ENCODE data around the gene STEAP1B. TPM values are rescaled to one million over a fixed set of nuclear protein-coding genes. Genes with fewer than 3 reads are reported as not detected.

Gene STEAP1B
- total RNA-seq, 1 donor from 2014 or later, result 1.3 TPM

DNA sequence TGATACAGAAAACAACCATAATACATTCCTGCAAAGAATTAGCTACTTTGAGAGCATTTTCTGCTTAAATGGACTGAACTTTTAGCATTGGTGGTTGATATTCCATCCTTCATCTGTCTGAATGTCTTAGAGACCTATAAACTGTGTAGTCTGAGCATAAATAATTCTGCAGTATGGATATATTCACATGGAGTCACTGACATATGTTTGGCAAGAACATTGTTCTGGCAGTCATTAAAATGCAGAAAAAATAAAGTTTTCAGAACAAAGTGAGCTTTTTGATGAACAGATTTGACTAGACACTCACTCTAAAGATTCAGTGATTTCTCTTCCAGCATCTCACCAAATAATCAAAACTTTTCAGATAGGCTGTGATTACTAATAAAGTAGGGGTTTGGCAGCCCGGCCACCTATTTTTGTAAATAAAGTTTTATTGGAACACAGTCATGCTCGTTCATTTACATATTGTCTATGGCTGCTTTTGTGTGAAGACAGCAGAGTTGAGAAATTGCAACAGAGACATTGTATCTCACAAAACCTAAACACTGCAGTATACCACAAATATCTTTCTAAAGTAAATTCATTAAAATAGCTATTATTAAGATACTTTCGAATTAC lies 98.9 kb downstream of the STEAP1B start:
- peaks cover 3% of the 10 kb centered on the region for H3K4me1 Mint-ChIP-seq (ENCODE audit: low read depth, unreplicated experiment)
- no peak overlapping the region for H3K4me3 Mint-ChIP-seq (ENCODE audit: unreplicated experiment)
- no peaks in the 10 kb centered on the region for H3K9me3 ChIP-seq (ENCODE audit: insufficient read depth, low read depth, low read length)
- no peak overlapping the region for H3K27ac Mint-ChIP-seq (ENCODE audit: unreplicated experiment)
- no peak overlapping the region for H3K27ac ChIP-seq (ENCODE audit: low read depth, low read length)
- no peaks in the 10 kb centered on the region for H3K27me3 ChIP-seq (ENCODE audit: insufficient read depth, low read length)
- no peak overlapping the region for H3K4me2 ChIP-seq (ENCODE audit: low read length)
- H3K4me3 ChIP-seq (ENCODE audit: insufficient read depth, low read depth, low read length), result no peak overlapping the region
- FAIRE-seq (peak; percentile 43), DNase-seq (ENCODE audit: low read depth) (peak; percentile 22)
- H3K27me3 Mint-ChIP-seq (ENCODE audit: low read depth, unreplicated experiment), result peaks cover 7% of the 10 kb centered on the region
- no peaks in the 10 kb centered on the region for H3K9me3 Mint-ChIP-seq (ENCODE audit: unreplicated experiment)
- TF ChIP-seq CTCF (IDR thresholded peaks at IDR 0.05; ENCODE audit: insufficient read depth, low read depth, low read length) (no peak), EZH2 (IDR thresholded peaks at IDR 0.05; ENCODE audit: insufficient read depth, low read length) (no peak)
- H4K20me1 ChIP-seq (ENCODE audit: insufficient read depth, low read length), result no peaks in the 10 kb centered on the region
- H3K36me3 Mint-ChIP-seq (ENCODE audit: low read depth, unreplicated experiment), result no peaks in the 10 kb centered on the region
- H3K79me2 ChIP-seq (ENCODE audit: insufficient read depth, low read length), result no peaks in the 10 kb centered on the region
- H3K36me3 ChIP-seq (ENCODE audit: insufficient read depth, low read length), result no peaks in the 10 kb centered on the region
- no peak overlapping the region for H2AFZ ChIP-seq (ENCODE audit: low read depth, low read length)
- no peaks in the 10 kb centered on the region for H3K4me1 ChIP-seq (ENCODE audit: insufficient read depth, low read length)
- H3K9ac ChIP-seq (ENCODE audit: low read length), result no peak overlapping the region

GRCh38 chr7:22400150-22400814 lies 99.7 kb downstream of the STEAP1B start:
- H3K27me3 ChIP-seq (ENCODE audit: insufficient read depth, low read length), result no peaks in the 10 kb centered on the region
- no peaks in the 10 kb centered on the region for H3K9me3 Mint-ChIP-seq (ENCODE audit: unreplicated experiment)
- no peaks in the 10 kb centered on the region for H4K20me1 ChIP-seq (ENCODE audit: insufficient read depth, low read length)
- no peak overlapping the region for H2AFZ ChIP-seq (ENCODE audit: low read depth, low read length)
- H3K9me3 ChIP-seq (ENCODE audit: insufficient read depth, low read depth, low read length), result no peaks in the 10 kb centered on the region
- H3K27ac ChIP-seq (ENCODE audit: low read depth, low read length), result no peak overlapping the region
- no peaks in the 10 kb centered on the region for H3K36me3 Mint-ChIP-seq (ENCODE audit: low read depth, unreplicated experiment)
- H3K4me3 Mint-ChIP-seq (ENCODE audit: unreplicated experiment), result no peak overlapping the region
- H3K4me1 ChIP-seq (ENCODE audit: insufficient read depth, low read length), result no peaks in the 10 kb centered on the region
- DNase-seq (ENCODE audit: low read depth) (no peak), FAIRE-seq (no peak)
- H3K4me2 ChIP-seq (ENCODE audit: low read length), result no peak overlapping the region
- no peaks in the 10 kb centered on the region for H3K79me2 ChIP-seq (ENCODE audit: insufficient read depth, low read length)
- TF ChIP-seq CTCF (IDR thresholded peaks at IDR 0.05; ENCODE audit: insufficient read depth, low read depth, low read length) (no peak), EZH2 (IDR thresholded peaks at IDR 0.05; ENCODE audit: insufficient read depth, low read length) (no peak)
- peaks cover 7% of the 10 kb centered on the region for H3K27me3 Mint-ChIP-seq (ENCODE audit: low read depth, unreplicated experiment)
- H3K9ac ChIP-seq (ENCODE audit: low read length), result no peak overlapping the region
- no peak overlapping the region for H3K27ac Mint-ChIP-seq (ENCODE audit: unreplicated experiment)
- H3K36me3 ChIP-seq (ENCODE audit: insufficient read depth, low read length), result no peaks in the 10 kb centered on the region
- H3K4me1 Mint-ChIP-seq (ENCODE audit: low read depth, unreplicated experiment), result peaks cover 3% of the 10 kb centered on the region
- no peak overlapping the region for H3K4me3 ChIP-seq (ENCODE audit: insufficient read depth, low read depth, low read length)

DNA sequence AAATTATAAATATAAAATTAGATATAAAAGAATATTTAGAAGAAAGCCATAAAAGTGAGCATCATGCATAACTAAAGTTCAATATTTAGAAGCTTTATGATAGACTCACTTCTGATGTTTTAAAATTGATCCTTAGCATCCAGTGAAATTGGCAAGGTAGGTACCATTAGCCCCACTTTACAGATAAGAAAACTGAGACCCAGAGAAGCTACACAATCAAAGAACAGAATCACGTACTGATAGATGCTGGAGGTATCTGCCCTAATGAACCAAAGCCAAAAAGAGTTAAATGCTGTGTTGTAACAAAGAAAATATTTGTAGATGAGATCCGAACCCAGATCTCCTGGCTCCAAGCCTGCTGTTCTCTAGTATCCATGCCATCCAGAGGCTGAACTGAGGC lies 100.4 kb downstream of the STEAP1B start:
- no peak for FAIRE-seq
- H3K4me3 Mint-ChIP-seq (ENCODE audit: unreplicated experiment), result no peak overlapping the region
- H3K36me3 Mint-ChIP-seq (ENCODE audit: low read depth, unreplicated experiment), result no peaks in the 10 kb centered on the region

More for the DNA sequence above, 100.4 kb downstream of the STEAP1B start:
- no peaks in the 10 kb centered on the region for H3K79me2 ChIP-seq (ENCODE audit: insufficient read depth, low read length)
- no peak overlapping the region for H3K27ac ChIP-seq (ENCODE audit: low read depth, low read length)
- H2AFZ ChIP-seq (ENCODE audit: low read depth, low read length), result no peak overlapping the region
- Mint-ChIP-seq H3K4me1 (ENCODE audit: low read depth, unreplicated experiment) (peaks cover 3% of the 10 kb centered on the region), H3K9me3 (ENCODE audit: unreplicated experiment) (no peaks in the 10 kb centered on the region), H3K27ac (ENCODE audit: unreplicated experiment) (no peak overlapping the region), H3K27me3 (ENCODE audit: low read depth, unreplicated experiment) (peaks cover 7% of the 10 kb centered on the region)
- no peaks in the 10 kb centered on the region for H3K36me3 ChIP-seq (ENCODE audit: insufficient read depth, low read length)
- no peaks in the 10 kb centered on the region for H3K9me3 ChIP-seq (ENCODE audit: insufficient read depth, low read depth, low read length)
- no peak overlapping the region for H3K4me2 ChIP-seq (ENCODE audit: low read length)
- no peak overlapping the region for H3K4me3 ChIP-seq (ENCODE audit: insufficient read depth, low read depth, low read length)
- no peaks in the 10 kb centered on the region for H3K4me1 ChIP-seq (ENCODE audit: insufficient read depth, low read length)
- H3K27me3 ChIP-seq (ENCODE audit: insufficient read depth, low read length), result no peaks in the 10 kb centered on the region
- no peak for TF ChIP-seq EZH2 (IDR thresholded peaks at IDR 0.05; ENCODE audit: insufficient read depth, low read length)
- TF ChIP-seq CTCF (IDR thresholded peaks at IDR 0.05; ENCODE audit: insufficient read depth, low read depth, low read length), result no peak
- no peaks in the 10 kb centered on the region for H4K20me1 ChIP-seq (ENCODE audit: insufficient read depth, low read length)
- H3K9ac ChIP-seq (ENCODE audit: low read length), result no peak overlapping the region
- DNase-seq (ENCODE audit: low read depth), result no peak

All from astrocyte (in vitro differentiated cells and primary cell).